ENCODE results near the gene TSHZ2. TPM values are rescaled to one million over a fixed set of nuclear protein-coding genes. Genes with fewer than 3 reads are reported as not detected.

TSHZ2 gene
- total RNA-seq, 1 experiment from 2014 or later = 0.07 TPM

DNA sequence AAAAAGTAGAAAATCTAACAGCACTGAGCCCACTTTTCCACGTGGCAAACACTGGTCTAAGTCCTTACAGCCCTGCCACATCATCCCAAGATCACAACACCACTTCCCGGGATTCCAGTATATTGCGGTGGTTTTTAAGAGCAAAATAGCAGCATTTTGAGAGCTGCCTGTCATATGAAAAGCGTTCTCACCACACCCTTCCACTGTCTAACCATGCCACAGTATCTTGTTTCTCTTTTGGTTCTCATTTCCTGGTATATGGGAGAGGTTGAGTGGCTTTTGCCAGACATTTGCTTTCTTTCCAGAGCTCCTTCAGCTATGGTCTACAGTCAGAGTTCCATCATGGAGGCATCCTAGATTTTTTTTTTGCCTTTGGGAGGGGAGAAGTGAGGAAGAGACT lies 243.0 kb downstream of the TSHZ2 start:
- H3K9me3 Mint-ChIP-seq = peaks cover 7 to 8% of the 10 kb centered on the region in 2 experiments
- no peaks in the 10 kb centered on the region for H3K9me3 ChIP-seq (ENCODE audit: control insufficient read depth, low read depth, low read length)
- WGBS (ENCODE audit: extremely low coverage, insufficient read length, low lambda C conversion rate) = no CpG with 5 or more reads among the region's 4 CpGs
- no peak overlapping the region for H3K4me3 Mint-ChIP-seq
- no peak overlapping the region for H4K5ac ChIP-seq (ENCODE audit: insufficient read length, low read depth, low read length)
- H3K27ac Mint-ChIP-seq = no peak overlapping the region
- H3K4me1 Mint-ChIP-seq = peaks cover 44 to 57% of the 10 kb centered on the region in 2 experiments
- no peak overlapping the region for H4K91ac ChIP-seq (ENCODE audit: insufficient read length, low read depth, low read length)
- H3K18ac ChIP-seq (ENCODE audit: insufficient read length, low read depth, low read length) = no peak overlapping the region
- H2BK20ac ChIP-seq (ENCODE audit: low read depth, low read length, poor library complexity, severe bottlenecking) = no peak overlapping the region
- H3K9ac ChIP-seq (ENCODE audit: extremely low read depth, insufficient read length, low read length) = no peak overlapping the region
- no peak for DNase-seq
- H3K23me2 ChIP-seq (ENCODE audit: insufficient read length, low read depth, low read length, poor library complexity, severe bottlenecking) = no peaks in the 10 kb centered on the region
- no peak overlapping the region for H2BK120ac ChIP-seq (ENCODE audit: low read depth, low read length, poor library complexity, severe bottlenecking)
- no peaks in the 10 kb centered on the region for H4K20me1 ChIP-seq (ENCODE audit: control insufficient read depth, insufficient read depth, insufficient read length)
- no peak overlapping the region for H3K27ac ChIP-seq (ENCODE audit: insufficient read length, low read depth, low read length)
- H3K56ac ChIP-seq (ENCODE audit: insufficient read length, low read depth, low read length) = no peak overlapping the region
- H3K4me1 ChIP-seq (ENCODE audit: insufficient read depth, low read length) = 0 out of 2 replicates have a peak, but pooled peaks cover 6% of the 10 kb centered on the region
- no peak overlapping the region for H3T11ph ChIP-seq (ENCODE audit: low read length)
- no peaks in the 10 kb centered on the region for H3K79me2 ChIP-seq (ENCODE audit: insufficient read depth, low read length)
- H2AK5ac ChIP-seq (ENCODE audit: insufficient read length, low read length) = no peak overlapping the region
- no peak overlapping the region for H2BK15ac ChIP-seq (ENCODE audit: low read depth, low read length)
- no peak overlapping the region for H2BK5ac ChIP-seq (ENCODE audit: insufficient read length, low read length)
- no peak overlapping the region for H3K14ac ChIP-seq (ENCODE audit: insufficient read depth, low read length)
- peaks cover 14% of the 10 kb centered on the region for H3K27me3 Mint-ChIP-seq (ENCODE audit: low read depth)
- H3K4me2 ChIP-seq (ENCODE audit: insufficient read depth, insufficient read length, low read length) = no peak overlapping the region
- no peak overlapping the region for H2AFZ ChIP-seq (ENCODE audit: low read length)
- H4K8ac ChIP-seq (replicated peaks; ENCODE audit: insufficient read length, low read depth, low read length) = no peak overlapping the region
- H3K23ac ChIP-seq (ENCODE audit: insufficient read length, low read depth, low read length) = no peak overlapping the region
- H2BK12ac ChIP-seq (ENCODE audit: insufficient read length, low read depth, low read length) = no peak overlapping the region
- peaks cover 7 to 8% (median 7%) of the 10 kb centered on the region in 3 experiments for H3K36me3 Mint-ChIP-seq (ENCODE audit: insufficient read depth in 1 of 3, low read depth in 3 of 3)
- H3K27me3 ChIP-seq (ENCODE audit: insufficient read depth, low read length) = no peaks in the 10 kb centered on the region
- H3K79me1 ChIP-seq (ENCODE audit: insufficient read depth, low read depth, low read length, poor library complexity, severe bottlenecking) = no peaks in the 10 kb centered on the region
- TF ChIP-seq, protein P1, sequence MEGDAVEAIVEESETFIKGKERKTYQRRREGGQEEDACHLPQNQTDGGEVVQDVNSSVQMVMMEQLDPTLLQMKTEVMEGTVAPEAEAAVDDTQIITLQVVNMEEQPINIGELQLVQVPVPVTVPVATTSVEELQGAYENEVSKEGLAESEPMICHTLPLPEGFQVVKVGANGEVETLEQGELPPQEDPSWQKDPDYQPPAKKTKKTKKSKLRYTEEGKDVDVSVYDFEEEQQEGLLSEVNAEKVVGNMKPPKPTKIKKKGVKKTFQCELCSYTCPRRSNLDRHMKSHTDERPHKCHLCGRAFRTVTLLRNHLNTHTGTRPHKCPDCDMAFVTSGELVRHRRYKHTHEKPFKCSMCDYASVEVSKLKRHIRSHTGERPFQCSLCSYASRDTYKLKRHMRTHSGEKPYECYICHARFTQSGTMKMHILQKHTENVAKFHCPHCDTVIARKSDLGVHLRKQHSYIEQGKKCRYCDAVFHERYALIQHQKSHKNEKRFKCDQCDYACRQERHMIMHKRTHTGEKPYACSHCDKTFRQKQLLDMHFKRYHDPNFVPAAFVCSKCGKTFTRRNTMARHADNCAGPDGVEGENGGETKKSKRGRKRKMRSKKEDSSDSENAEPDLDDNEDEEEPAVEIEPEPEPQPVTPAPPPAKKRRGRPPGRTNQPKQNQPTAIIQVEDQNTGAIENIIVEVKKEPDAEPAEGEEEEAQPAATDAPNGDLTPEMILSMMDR (conservative IDR thresholded peaks at IDR 0.05) = no peak
- H3K4ac ChIP-seq (ENCODE audit: low read depth, low read length) = no peak overlapping the region

Data from H9 (cell line).